Measurements from ENCODE around the gene SP4.

DNA sequence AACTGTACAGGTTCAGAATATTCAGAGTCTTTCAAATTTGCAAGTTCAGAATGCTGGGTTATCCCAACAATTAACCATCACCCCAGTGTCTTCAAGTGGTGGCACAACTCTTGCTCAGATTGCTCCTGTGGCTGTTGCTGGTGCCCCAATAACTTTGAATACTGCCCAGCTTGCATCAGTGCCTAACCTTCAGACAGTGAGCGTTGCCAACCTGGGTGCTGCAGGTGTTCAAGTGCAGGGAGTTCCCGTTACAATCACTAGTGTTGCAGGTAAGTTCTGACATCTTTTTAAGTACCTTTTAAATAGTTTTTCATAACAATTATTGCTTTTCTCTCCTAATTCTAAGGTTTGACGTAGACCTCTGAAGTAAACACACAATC, 2.7 kb downstream of the SP4 start:
- TF ChIP-seq, protein P1, sequence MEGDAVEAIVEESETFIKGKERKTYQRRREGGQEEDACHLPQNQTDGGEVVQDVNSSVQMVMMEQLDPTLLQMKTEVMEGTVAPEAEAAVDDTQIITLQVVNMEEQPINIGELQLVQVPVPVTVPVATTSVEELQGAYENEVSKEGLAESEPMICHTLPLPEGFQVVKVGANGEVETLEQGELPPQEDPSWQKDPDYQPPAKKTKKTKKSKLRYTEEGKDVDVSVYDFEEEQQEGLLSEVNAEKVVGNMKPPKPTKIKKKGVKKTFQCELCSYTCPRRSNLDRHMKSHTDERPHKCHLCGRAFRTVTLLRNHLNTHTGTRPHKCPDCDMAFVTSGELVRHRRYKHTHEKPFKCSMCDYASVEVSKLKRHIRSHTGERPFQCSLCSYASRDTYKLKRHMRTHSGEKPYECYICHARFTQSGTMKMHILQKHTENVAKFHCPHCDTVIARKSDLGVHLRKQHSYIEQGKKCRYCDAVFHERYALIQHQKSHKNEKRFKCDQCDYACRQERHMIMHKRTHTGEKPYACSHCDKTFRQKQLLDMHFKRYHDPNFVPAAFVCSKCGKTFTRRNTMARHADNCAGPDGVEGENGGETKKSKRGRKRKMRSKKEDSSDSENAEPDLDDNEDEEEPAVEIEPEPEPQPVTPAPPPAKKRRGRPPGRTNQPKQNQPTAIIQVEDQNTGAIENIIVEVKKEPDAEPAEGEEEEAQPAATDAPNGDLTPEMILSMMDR (IDR thresholded peaks at IDR 0.05; ENCODE audit: insufficient read depth, low read length, poor library complexity, severe bottlenecking): no peak
- no peak for TF ChIP-seq EZH2phosphoT487 (conservative IDR thresholded peaks at IDR 0.05; ENCODE audit: low read length)
